NK-92 (cell line): ENCODE data around the gene ERCC6L.
A peak's percentile ranks its signal among the peaks of the same experiment; 100 is the strongest.
"Not testable (repeated sequence)": the region's sequence is repeated elsewhere in the genome, so short reads cannot be mapped to it uniquely, and the experiment has no call there.

ENCODE experiments used
- DNase-seq: peaks from one replicate; lab custom pipeline; 2025; ENCODE audit not compliant: unreplicated experiment; lab: John Stamatoyannopoulos, UW

The ERCC6L gene

GRCh38 chrX:72254816-72255215 is 16.0 kb upstream of the ERCC6L start:
- no peak for DNase-seq

GRCh38 chrX:72253686-72254085 is 14.9 kb upstream of the ERCC6L start:
- no peak for DNase-seq

GRCh38 chrX:72247206-72247942 is 8.5 kb upstream of the ERCC6L start:
- DNase-seq, result no peak

- no peak for DNase-seq
Measured at GRCh38 chrX:72245461-72246089, 6.7 kb upstream of the ERCC6L start.

GRCh38 chrX:72243472-72243871 is 4.6 kb upstream of the ERCC6L start:
- DNase-seq, result no peak

GRCh38 chrX:72240976-72241375 is 2.1 kb upstream of the ERCC6L start:
- DNase-seq, result no peak

- no peak for DNase-seq
Measured at GRCh38 chrX:72238183-72238582, 644 bp downstream of the ERCC6L start.

GRCh38 chrX:72236841-72237240 is 2.0 kb downstream of the ERCC6L start:
- DNase-seq, result no peak

- no peak for DNase-seq
Measured at GRCh38 chrX:72230290-72230689, 8.5 kb downstream of the ERCC6L start.

- not testable (repeated sequence) for DNase-seq
Measured at GRCh38 chrX:72220375-72220774, 18.5 kb downstream of the ERCC6L start.

GRCh38 chrX:72216973-72217372 is 21.9 kb downstream of the ERCC6L start:
- DNase-seq, result no peak

GRCh38 chrX:72208126-72208800 is 30.6 kb downstream of the ERCC6L start:
- no peak for DNase-seq

- DNase-seq, result no peak
Measured at GRCh38 chrX:72207366-72207765, 31.5 kb downstream of the ERCC6L start.

GRCh38 chrX:72205706-72206105 is 33.1 kb downstream of the ERCC6L start:
- DNase-seq, result no peak

GRCh38 chrX:72203421-72203820 is 35.4 kb downstream of the ERCC6L start:
- no peak for DNase-seq

- DNase-seq, result no peak
Measured at GRCh38 chrX:72202792-72203401, 35.9 kb downstream of the ERCC6L start.

GRCh38 chrX:72201836-72202536 is 36.8 kb downstream of the ERCC6L start:
- no peak for DNase-seq

GRCh38 chrX:72182924-72183323 is 55.9 kb downstream of the ERCC6L start:
- DNase-seq, result no peak

- peak; percentile 16 for DNase-seq
Measured at GRCh38 chrX:72181178-72182125, 57.4 kb downstream of the ERCC6L start, which contains the start of gene PIN4. Gene PIN4 (plus strand): TSS chrX:72181757. CDS start chrX:72181786, 29 bp downstream.

- no peak for DNase-seq
Measured at GRCh38 chrX:72180539-72180938, 58.3 kb downstream of the ERCC6L start.
